Osteoblast (primary cell): ENCODE results near the gene MUC4. TPM values are rescaled to one million over a fixed set of nuclear protein-coding genes. Genes with fewer than 3 reads are reported as not detected.
A peak's percentile ranks its signal among the peaks of the same experiment; 100 is the strongest.

Source experiments
- DNase-seq: peaks from one replicate; pipeline ENCODE4 v3.0.0; 2011; ENCODE audit warnings: low spot score, mixed read lengths; ENCODE audit not compliant: insufficient read length; ENCODE audit errors: missing footprints
- H2AFZ ChIP-seq: 2 replicates; pipeline ENCODE4 v1.6.0; 2011; ENCODE audit warnings: mild to moderate bottlenecking, low read length
- H3K27ac ChIP-seq: 2 replicates; pipeline ENCODE4 v1.5.1; 2011; ENCODE audit warnings: mild to moderate bottlenecking, low read depth, low read length, moderate library complexity
- H3K27me3 ChIP-seq: 2 replicates; pipeline ENCODE4 v1.6.0; 2012; ENCODE audit warnings: mild to moderate bottlenecking, control low read depth, inconsistent platforms, low read length, moderate library complexity; ENCODE audit not compliant: insufficient read depth
- H3K36me3 ChIP-seq: 2 replicates; pipeline ENCODE4 v1.5.1; 2011; ENCODE audit warnings: mild to moderate bottlenecking, low read length, control low read depth, moderate library complexity; ENCODE audit not compliant: insufficient read depth
- H3K4me1 ChIP-seq: 2 replicates; pipeline ENCODE4 v1.5.1; 2011; ENCODE audit warnings: mild to moderate bottlenecking, low read length, control low read depth, moderate library complexity; ENCODE audit not compliant: insufficient read depth
- H3K4me2 ChIP-seq: 2 replicates; pipeline ENCODE4 v1.6.0; 2011; ENCODE audit warnings: mild to moderate bottlenecking, low read length; ENCODE audit not compliant: insufficient read depth
- H3K4me3 ChIP-seq: fragments of 200-600 bp; sonication (generic); 3 replicates; pipeline ENCODE4 v1.5.1; 2012; ENCODE audit warnings: mild to moderate bottlenecking, low read length, inconsistent platforms; ENCODE audit not compliant: insufficient read depth
- H3K79me2 ChIP-seq: 2 replicates; pipeline ENCODE4 v1.6.0; 2012; ENCODE audit warnings: mild to moderate bottlenecking, low read length, control low read depth, inconsistent platforms; ENCODE audit not compliant: insufficient read depth
- H3K9me3 ChIP-seq: 2 replicates; pipeline ENCODE4 v1.5.1; 2011; ENCODE audit warnings: low read depth, low read length, control low read depth
- H4K20me1 ChIP-seq: 2 replicates; pipeline ENCODE4 v1.6.0; 2012; ENCODE audit warnings: mild to moderate bottlenecking, low read length, control low read depth; ENCODE audit not compliant: insufficient read depth
- total RNA-seq: library from RNA; depleted of rRNA; stranded (reverse); fragments of >200 nt; gene quantifications from 2 replicates; pipeline ENCODE4 v1.2.3, GENCODE V29; 2012
- TF ChIP-seq, protein P1 (sequence below): IDR thresholded peaks from 2 replicates; pipeline ENCODE4 v1.5.1; 2011; ENCODE audit warnings: mild to moderate bottlenecking, low read depth, low read length, moderate library complexity; ENCODE audit errors: extremely low read depth

MUC4 gene
- total RNA-seq, 1 donor, result not detected

DNA sequence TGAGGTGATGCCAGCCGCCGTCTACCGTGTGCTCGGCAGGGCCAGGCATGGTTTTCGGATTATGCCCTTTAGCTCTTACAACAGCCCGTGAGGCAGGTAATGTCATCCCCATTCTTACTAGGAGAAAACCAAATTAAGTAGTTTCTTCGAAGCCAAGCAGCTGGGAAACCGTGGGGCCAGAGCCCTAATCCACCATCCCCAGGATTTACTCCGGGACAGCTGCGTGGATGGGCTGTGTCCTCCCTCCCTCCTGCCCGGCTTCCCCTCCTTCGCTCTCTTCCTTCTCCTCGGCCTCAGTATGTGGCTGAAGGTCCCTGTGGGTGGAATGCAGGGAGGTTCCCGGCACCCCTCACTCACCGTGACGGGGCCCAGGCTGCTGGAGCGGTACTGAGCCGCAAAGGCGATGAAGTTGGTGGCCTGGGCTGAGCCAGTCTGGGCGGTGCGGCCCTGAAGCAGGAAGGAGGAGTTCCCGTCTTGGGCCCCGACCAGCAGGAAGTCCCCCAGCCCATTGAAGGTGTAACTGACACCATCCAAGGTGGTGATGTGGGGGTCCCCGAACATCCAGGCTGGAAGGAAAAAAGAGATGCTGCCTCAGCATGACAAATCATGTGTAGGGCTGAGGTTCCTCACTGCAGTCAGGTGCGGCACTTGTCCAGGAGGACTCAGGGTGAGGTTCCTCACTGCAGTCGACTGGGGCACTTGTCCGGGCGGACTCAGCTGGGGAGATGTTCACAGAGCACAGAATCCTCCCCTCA, 48.5 kb downstream of the MUC4 start:
- TF ChIP-seq, protein P1, sequence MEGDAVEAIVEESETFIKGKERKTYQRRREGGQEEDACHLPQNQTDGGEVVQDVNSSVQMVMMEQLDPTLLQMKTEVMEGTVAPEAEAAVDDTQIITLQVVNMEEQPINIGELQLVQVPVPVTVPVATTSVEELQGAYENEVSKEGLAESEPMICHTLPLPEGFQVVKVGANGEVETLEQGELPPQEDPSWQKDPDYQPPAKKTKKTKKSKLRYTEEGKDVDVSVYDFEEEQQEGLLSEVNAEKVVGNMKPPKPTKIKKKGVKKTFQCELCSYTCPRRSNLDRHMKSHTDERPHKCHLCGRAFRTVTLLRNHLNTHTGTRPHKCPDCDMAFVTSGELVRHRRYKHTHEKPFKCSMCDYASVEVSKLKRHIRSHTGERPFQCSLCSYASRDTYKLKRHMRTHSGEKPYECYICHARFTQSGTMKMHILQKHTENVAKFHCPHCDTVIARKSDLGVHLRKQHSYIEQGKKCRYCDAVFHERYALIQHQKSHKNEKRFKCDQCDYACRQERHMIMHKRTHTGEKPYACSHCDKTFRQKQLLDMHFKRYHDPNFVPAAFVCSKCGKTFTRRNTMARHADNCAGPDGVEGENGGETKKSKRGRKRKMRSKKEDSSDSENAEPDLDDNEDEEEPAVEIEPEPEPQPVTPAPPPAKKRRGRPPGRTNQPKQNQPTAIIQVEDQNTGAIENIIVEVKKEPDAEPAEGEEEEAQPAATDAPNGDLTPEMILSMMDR, result no peak
- H3K79me2 ChIP-seq, result no peaks in the 10 kb centered on the region
- H3K4me2 ChIP-seq, result no peak overlapping the region
- H4K20me1 ChIP-seq, result no peaks in the 10 kb centered on the region
- H3K4me1 ChIP-seq, result no peaks in the 10 kb centered on the region
- no peaks in the 10 kb centered on the region for H3K36me3 ChIP-seq
- no peaks in the 10 kb centered on the region for H3K9me3 ChIP-seq
- H3K27ac ChIP-seq, result no peak overlapping the region
- peak; percentile 62 for DNase-seq
- no peak overlapping the region for H3K4me3 ChIP-seq
- peaks cover 16% of the 10 kb centered on the region for H3K27me3 ChIP-seq
- H2AFZ ChIP-seq, result no peak overlapping the region

DNA sequence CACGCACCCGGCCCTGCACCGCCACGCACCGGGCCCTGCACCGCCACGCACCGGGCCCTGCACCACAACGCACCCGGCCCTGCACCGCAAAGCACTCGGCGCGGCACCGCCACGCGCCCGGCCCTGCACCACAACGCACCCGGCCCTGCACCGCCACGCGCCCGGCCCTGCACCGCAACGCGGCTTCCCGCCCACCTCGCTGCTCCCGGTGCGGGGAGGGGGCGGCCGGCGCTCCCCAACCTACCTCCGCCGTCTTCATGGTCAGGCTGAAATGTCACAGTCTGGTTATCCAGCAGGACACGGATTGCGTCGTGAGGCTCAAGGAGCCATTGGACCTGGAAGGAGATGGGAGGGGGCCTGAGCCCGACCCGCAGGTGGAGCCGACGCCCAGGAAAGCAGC, 49.1 kb downstream of the MUC4 start:
- Histone ChIP-seq H4K20me1 (no peaks in the 10 kb centered on the region), H3K4me2 (no peak overlapping the region), H3K4me1 (no peaks in the 10 kb centered on the region), H3K27ac (no peak overlapping the region), H3K4me3 (no peak overlapping the region), H3K27me3 (peaks cover 22% of the 10 kb centered on the region), H3K36me3 (no peaks in the 10 kb centered on the region), H2AFZ (no peak overlapping the region), H3K79me2 (no peaks in the 10 kb centered on the region), H3K9me3 (no peaks in the 10 kb centered on the region)
- TF ChIP-seq, protein P1, result no peak
- no peak for DNase-seq

DNA sequence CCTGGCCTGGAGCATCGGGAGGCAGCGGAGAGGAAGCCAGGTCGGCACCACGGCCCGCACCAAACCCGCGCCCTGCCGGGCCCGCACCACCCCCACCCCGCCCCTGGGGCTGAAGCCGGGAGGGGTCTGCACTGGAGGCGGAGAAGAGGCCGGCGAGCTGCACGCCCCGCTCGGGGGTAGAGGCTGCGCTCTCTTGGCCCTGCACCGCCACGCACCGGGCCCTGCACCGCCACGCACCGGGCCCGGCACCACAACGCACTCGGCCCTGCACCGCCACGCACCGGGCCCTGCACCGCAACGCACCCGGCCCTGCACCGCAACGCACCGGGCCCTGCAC, 49.5 kb downstream of the MUC4 start:
- no peak overlapping the region for H3K27ac ChIP-seq
- TF ChIP-seq, protein P1, result no peak

DNA sequence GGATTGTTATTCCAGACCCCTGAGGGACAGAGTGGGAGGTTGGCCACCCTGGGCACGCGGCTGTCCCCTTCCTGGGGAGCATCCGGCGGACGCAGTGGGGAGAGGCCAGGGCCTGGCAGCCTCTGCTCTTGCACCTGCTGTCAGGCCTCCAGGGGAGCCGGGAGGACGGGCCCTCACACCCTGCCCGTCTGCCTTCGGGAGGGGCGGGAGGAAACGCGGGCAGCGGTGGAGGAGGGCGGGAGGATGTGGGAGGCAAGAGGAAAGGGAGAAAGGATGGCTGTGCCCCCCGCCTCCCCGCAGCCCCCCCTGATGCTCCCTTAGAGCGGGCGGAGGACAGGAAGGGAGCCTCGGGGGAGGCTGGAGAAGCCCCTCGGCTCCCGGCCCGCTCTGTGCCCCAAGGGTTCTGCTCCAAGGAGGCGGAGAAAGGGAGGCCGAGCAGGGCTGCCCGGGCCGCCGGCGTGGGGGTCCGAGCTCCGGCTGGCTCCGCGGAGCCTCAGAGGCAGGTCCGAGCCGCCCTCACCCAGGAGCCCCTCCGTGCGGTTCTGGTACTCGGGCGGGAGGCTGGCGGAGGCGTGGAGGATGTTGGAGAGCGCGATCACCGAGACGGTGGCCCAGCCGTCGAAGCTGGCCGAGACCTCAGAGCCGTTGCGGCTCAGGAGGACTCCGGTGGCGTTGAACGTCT, 50.0 kb downstream of the MUC4 start:
- no peaks in the 10 kb centered on the region for H3K9me3 ChIP-seq
- H3K27me3 ChIP-seq, result peaks cover 25% of the 10 kb centered on the region
- no peaks in the 10 kb centered on the region for H3K79me2 ChIP-seq
- H2AFZ ChIP-seq, result no peak overlapping the region
- TF ChIP-seq, protein P1, result no peak
- H3K4me2 ChIP-seq, result no peak overlapping the region
- H3K4me1 ChIP-seq, result no peaks in the 10 kb centered on the region
- H3K36me3 ChIP-seq, result no peaks in the 10 kb centered on the region
- H4K20me1 ChIP-seq, result no peaks in the 10 kb centered on the region
- peak; percentile 82 for DNase-seq
- H3K27ac ChIP-seq, result no peak overlapping the region
- H3K4me3 ChIP-seq, result no peak overlapping the region

More for the DNA sequence above, 49.5 kb downstream of the MUC4 start:
- H3K4me1 ChIP-seq, result no peaks in the 10 kb centered on the region
- no peaks in the 10 kb centered on the region for H3K9me3 ChIP-seq
- no peaks in the 10 kb centered on the region for H3K79me2 ChIP-seq
- H2AFZ ChIP-seq, result no peak overlapping the region
- H3K4me3 ChIP-seq, result no peak overlapping the region
- no peaks in the 10 kb centered on the region for H3K36me3 ChIP-seq
- H3K27me3 ChIP-seq, result peaks cover 25% of the 10 kb centered on the region
- peak; percentile 41 for DNase-seq
- no peaks in the 10 kb centered on the region for H4K20me1 ChIP-seq
- no peak overlapping the region for H3K4me2 ChIP-seq
